Activated CD4-positive, CD25-positive, alpha-beta regulatory T cell treated with anti-CD3 and anti-CD28 coated beads, Interleukin-2, amount 50 U/mL, for 72 hours (primary cell): Measurements from ENCODE around the gene PLA2G3.
"Not testable (repeated sequence)": the region's sequence is repeated elsewhere in the genome, so short reads cannot be mapped to it uniquely, and the experiment has no call there.

Experiments used
- DNase-seq: peaks from one replicate; pipeline ENCODE4 v3.0.0; 2021

PLA2G3 gene

DNA sequence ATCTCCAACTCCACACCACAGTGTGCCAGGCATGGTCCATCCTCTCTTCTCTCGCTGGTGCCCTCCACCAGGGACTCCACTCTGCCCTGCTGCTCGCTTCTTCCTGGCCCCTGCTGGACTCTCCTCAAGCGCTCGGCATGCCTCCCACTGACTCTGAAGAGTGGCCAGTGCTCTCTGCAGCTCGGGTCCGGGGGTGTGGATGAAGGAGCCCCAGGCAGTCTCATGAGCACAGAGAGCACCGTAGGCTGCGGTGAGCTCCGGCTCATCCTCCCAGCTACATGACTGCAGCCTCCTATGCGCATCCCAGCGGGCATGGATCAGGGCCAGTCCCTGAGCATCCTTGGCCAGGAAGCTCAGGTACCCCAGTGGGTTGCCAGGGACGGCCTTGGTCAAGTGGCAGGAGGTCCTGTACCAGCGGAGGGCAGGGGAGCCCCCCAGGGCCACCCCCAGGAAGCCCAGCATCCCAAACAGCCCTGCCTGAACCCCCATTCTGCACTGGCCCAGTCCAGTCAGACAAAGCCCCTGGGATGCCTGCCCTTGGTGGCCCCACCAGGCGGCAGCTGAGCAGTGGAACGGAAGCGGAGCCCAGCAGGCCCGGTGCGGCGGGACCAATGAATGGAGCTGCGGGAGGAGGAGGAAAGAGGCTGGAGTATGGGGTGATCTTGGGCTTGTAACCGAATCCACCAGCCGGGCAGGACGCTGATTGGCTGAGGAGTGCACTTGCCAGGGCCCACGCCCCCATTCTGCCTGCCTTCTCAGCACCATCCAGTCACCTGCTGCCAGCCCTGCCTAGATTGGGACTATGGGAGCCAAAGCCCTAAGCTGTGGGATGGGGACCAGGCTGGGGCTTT lies at the start of gene PLA2G3:
TSS of gene PLA2G3 (minus strand) at position 643 of the 851 bp plus-strand sequence. CDS start at position 489, 154 bp downstream.
- DNase-seq = no peak

DNA sequence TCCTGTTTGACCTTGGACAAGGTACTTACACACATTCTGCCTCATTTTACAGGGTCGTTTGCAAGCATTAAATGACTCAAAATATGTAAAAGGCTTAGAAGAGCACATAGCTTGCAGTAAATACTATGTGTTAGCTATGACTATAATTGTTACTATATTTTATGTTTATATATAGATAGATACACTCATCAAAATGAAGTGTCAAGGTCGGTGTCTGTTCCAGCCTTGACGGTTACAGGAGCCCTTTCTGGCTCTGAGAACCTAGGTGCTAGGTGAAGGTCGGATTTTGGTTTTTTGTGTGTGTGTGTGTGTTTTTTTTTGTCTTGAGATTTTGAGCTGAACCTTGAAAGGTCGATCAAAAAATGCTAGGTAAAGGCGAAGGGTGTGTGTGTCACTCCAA lies 47.3 kb upstream of the PLA2G3 start:
- DNase-seq = no peak

- no peak for DNase-seq
Measured at GRCh38 chr22:31185056-31185455, 44.7 kb upstream of the PLA2G3 start.

GRCh38 chr22:31184015-31184414 lies 43.7 kb upstream of the PLA2G3 start:
- DNase-seq = no peak

DNA sequence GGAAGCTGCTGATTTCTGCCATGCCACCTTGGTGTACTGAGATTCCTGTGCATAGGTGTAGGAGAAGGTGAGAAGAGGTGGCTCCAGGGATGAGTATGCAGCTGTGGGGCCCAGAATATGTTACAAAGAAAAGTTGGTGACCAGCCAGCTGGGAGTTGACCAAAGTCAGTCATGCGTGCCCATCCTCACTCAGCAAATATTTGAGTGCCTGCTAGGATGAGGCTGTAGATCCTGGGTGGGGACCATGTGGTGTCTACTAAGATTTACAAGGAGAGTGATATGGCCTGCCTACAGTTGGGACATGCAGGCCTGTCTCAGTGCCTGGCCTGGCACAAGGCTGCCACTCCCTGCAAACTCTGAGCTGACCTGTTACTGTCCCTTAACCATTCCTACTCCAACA lies 39.0 kb upstream of the PLA2G3 start:
- no peak for DNase-seq

- DNase-seq = no peak
Measured at GRCh38 chr22:31178859-31179258, 38.6 kb upstream of the PLA2G3 start.

- no peak for DNase-seq
Measured at GRCh38 chr22:31177420-31178162, 37.3 kb upstream of the PLA2G3 start.

DNA sequence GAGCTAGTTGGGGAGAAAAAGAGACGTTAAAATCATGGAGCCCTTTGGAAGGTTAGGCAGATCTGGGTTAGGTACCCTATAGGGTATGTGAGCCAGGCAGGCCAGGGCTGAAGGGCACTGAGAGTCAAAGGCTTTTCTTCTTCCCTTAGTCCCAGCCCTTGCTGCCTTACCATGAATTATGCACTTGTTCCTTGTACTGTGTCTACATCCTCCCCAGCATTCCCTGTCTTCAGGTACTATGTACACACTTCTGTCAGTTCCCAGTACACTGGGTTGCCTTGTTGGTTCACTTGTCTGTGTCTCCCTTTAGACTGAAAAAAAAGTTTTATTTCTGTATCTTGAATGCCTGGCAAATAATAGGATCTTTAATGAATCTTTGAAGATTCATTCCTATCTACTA lies 36.6 kb upstream of the PLA2G3 start:
- DNase-seq = no peak

GRCh38 chr22:31173386-31174145 lies 33.3 kb upstream of the PLA2G3 start:
- DNase-seq = no peak

DNA sequence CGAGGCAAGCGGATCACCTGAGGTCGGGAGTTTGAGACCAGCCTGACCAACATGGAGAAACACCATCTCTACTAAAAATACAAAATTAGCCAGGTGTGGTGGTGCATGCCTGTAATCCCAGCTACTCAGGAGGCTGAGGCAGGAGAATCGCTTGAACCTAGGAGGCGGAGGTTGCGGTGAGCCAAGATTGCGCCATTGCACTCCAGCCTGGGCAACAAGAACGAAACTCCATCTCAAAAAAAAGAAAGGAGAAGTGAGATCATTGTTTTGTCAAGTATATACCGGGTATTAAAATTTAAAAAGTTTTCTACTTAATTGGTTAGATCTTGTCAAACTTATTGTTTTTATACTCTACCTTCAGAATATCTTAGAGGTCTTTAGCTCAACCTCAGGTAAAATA lies 31.4 kb upstream of the PLA2G3 start:
- DNase-seq = not testable (repeated sequence)

DNA sequence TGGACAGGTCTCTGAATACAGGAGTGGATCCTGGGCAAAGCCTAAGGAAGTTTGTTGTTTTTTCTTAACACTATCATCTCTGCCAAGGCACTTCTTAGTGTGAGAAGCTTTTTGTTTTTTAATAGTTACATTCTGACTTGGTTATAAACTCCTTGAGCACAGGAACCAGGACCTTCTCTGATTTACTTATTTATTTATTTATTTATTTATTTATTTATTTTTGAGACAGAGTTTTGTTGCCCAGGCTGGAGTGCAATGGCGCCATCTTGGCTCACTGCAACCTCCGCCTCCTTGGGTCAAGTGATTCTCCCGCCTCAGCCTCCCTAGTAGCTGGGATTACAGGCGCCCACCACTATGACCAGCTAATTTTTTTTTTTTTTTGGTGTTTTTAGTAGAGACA lies 30.7 kb upstream of the PLA2G3 start:
- DNase-seq = no peak

- DNase-seq = no peak
Measured at GRCh38 chr22:31162015-31162765, 21.9 kb upstream of the PLA2G3 start.

- DNase-seq = no peak
Measured at GRCh38 chr22:31161386-31161785, 21.1 kb upstream of the PLA2G3 start.

- no peak for DNase-seq
Measured at GRCh38 chr22:31160328-31160978, 20.1 kb upstream of the PLA2G3 start.

DNA sequence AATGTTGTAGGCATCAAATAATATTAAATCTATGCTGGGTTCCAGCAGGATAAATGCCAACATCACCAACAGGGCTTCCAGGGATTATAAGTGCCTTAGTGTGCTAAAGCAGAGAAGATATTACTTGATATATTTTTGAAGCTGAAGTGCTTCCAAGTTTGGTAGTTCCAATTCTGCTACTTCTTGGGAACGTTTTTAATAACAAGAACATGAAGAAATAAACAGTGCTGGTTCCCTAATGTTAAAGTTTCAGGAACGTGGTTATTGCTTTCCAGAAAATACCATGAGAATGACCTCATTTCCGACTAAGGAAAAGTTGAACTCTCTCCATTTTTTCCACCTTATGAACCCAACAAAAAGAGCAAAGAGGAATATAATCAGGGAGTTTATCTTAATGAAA lies 15.1 kb upstream of the PLA2G3 start:
- no peak for DNase-seq

GRCh38 chr22:31154975-31155374 lies 14.7 kb upstream of the PLA2G3 start:
- DNase-seq = no peak

DNA sequence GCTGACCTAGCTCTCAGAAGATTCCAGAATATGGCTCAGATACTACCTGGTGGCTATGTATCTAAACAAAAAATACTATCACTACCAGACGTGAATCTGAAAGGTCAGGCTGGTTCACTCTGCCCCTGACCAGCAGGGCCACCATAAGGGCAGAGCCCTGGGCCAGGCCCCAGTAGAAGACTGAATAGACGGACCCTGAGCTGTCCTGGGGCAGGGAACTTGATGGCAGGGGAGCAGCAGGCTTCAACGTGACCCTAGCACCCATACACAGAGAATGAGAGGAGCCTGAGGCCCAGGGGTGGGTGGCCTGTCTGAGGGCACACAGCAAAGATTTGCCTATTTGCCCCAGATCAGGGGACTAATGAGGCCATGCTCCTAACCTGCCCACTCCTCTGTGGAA lies 13.0 kb upstream of the PLA2G3 start:
- DNase-seq = no peak

DNA sequence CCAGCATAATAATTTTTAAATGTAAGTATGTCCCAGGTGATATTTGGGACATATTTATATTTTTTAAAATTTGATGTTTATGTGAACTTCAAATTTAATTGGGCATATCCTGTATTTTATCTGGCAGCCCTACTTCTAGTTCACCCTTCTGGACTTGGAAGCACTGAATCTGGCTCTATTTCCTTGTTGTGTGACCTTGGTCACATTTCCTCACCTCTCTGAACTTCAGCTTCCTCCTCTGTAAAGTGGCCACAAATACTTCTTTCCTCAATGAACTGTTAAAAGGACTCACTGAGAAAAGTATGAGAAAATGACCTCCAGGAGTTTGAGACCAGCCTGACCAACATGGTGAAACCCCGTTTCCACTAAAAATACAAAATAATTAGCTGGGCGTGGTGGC lies 11.6 kb upstream of the PLA2G3 start:
- DNase-seq = no peak

DNA sequence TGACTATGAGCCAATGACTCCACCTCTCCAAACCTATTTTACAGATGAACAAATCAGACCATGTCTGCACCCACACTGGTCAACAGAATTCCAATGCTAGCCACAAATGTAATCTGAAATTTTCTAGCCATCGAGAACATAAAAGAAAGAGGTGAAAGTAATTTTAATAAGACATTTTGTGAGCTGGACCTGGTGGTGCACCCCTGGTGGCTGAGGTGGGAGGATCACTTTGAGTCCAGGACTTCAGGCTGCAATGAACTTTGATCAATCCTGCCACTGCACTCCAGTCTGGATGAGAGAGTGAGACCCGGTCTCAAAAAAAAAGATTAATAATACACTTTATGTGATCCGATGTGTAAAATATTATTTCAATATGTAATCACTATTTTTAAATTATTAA lies 10.3 kb upstream of the PLA2G3 start:
- DNase-seq = no peak

DNA sequence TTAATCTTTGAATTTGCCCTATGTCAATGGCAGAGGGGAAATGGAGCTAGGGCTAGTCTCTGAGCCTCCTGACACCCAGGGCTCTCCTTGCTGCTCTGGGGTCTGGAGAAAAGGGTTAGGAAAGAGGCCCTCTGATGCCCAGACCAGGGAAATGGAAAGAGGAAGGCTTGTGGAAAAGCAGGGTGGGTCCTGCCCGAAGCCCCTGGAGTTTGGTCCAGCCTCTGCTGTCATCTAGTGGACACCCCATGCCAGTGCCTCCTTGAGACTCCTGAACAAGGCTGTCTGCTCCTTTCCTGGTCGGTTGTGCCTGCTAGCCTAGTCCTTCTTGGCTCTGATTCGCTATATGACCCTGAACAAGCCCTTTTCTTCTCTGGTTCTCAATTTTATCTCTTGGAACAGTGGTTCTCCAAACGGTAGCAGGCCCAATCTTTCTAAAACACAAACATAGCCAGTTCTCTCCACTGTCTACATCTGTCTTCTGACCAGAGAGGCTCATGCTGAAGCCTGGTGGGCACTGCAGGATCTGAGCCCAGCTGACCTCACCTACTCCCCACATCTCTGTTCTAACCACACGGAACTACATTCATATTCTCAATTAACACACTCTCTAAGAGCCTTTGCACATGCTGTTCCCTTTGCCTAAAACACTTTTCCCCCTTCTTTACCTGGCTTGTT lies 8.8 kb upstream of the PLA2G3 start:
- DNase-seq = no peak

DNA sequence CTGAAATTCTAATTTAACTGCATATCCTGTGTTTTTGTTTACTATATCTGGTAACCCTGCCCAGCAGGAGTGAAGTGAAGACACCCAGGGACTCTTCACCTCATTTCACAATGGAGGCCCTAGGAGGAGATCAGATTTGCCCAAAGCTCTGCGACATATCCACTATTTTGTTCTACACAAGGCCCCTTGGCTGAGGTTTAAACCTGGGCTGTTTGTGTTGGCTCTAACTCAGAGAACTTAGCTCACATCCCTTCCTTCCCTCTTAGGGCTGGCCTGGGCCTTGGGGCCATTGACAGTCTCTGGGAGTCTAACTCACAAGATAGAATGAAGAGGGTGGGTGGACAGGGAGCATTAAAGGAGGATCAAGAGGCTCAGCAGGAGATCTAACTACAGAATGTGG lies 8.2 kb upstream of the PLA2G3 start:
- DNase-seq = no peak

DNA sequence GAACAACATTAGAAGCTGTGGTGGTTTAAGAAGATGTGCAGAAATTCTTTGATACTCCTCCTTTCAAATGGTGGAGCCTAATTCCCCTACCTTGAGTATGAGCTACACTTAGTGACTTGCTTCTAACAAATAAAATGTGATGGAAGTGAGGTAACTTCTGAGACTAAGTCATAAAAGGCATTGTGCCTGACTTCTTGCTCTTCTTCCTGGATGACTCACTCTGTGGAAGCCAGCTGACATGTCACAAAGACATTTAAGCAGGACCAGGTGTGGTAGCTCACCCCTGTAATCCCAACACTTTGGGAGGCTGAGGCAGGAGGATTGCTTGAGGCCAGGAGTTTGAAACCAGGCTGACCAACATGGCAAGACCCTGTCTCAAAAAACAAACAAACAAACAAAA lies 3.9 kb upstream of the PLA2G3 start:
- DNase-seq = no peak
